Bronchial epithelial cell (primary cell): Measurements from ENCODE around the gene ITPK1. TPM values are rescaled to one million over a fixed set of nuclear protein-coding genes. Genes with fewer than 3 reads are reported as not detected.
"Not testable (repeated sequence)": the region's sequence is repeated elsewhere in the genome, so short reads cannot be mapped to it uniquely, and the experiment has no call there.

Source experiments
- DNase-seq: peaks from one replicate; pipeline ENCODE4 v3.0.0-alpha.2; 2010; ENCODE audit warnings: low read depth
- FAIRE-seq: peaks from 2 replicates; lab custom pipeline; 2011; peaks lifted over from hg19 to GRCh38; lab: Jason Lieb, UNC
- H3K27me3 ChIP-seq: 2 replicates; pipeline ENCODE4 v1.5.1; 2011; ENCODE audit warnings: low read length; ENCODE audit not compliant: control insufficient read depth, insufficient read depth
- H3K36me3 ChIP-seq: 2 replicates; pipeline ENCODE4 v1.5.1; 2011; ENCODE audit warnings: low read length; ENCODE audit not compliant: control insufficient read depth, insufficient read depth
- H3K4me3 ChIP-seq: 2 replicates; pipeline ENCODE4 v1.5.1; 2011; ENCODE audit warnings: mild to moderate bottlenecking, low read depth, low read length, control low read depth
- CTCF ChIP-seq: IDR thresholded peaks from 2 replicates; pipeline ENCODE4 v1.5.1; 2011; ENCODE audit warnings: mild to moderate bottlenecking, moderate library complexity, low read length, control low read depth, inconsistent platforms; ENCODE audit not compliant: insufficient read depth, severe bottlenecking
- total RNA-seq: library from RNA; depleted of rRNA; stranded (reverse); fragments of >200 nt; gene quantifications from 2 replicates; pipeline ENCODE4 v1.2.1, GENCODE V29; 2014

ITPK1 gene
- total RNA-seq, 1 donor from 2014 or later, result 39.8 TPM

DNA sequence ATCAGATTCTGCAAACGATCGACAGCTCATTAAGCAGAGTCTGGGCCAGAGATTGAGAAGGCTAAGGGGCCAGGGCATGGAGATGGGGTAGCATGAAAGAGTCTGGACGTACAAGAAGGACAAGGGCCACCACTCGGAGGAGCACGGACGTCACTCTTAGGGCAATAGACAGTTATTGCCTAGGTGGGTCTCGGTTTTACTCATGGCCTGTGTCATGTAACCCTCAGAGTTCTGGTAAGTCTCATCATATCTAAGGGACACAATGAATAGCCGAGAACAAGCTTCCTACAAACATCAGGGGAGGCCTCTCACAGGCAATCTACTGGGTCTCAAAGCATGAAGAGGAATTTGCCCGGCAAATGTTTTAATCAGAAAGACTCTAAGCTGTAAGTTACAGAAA, 30.4 kb upstream of the ITPK1 start:
- H3K27me3 ChIP-seq, result no peaks in the 10 kb centered on the region
- DNase-seq, result no peak
- FAIRE-seq, result no peak
- H3K36me3 ChIP-seq, result no peaks in the 10 kb centered on the region
- no peak for TF ChIP-seq CTCF
- no peak overlapping the region for H3K4me3 ChIP-seq

GRCh38 chr14:93142854-93143652, 27.3 kb upstream of the ITPK1 start:
- Histone ChIP-seq H3K27me3 (no peaks in the 10 kb centered on the region), H3K4me3 (no peak overlapping the region), H3K36me3 (no peaks in the 10 kb centered on the region)
- FAIRE-seq (no peak), DNase-seq (no peak)
- TF ChIP-seq CTCF, result no peak

- DNase-seq, result no peak
- no peak for FAIRE-seq
- no peaks in the 10 kb centered on the region for H3K27me3 ChIP-seq
- TF ChIP-seq CTCF, result peak; percentile 30
- no peaks in the 10 kb centered on the region for H3K36me3 ChIP-seq
- no peak overlapping the region for H3K4me3 ChIP-seq
Measured at GRCh38 chr14:93137864-93138263, 22.1 kb upstream of the ITPK1 start.

DNA sequence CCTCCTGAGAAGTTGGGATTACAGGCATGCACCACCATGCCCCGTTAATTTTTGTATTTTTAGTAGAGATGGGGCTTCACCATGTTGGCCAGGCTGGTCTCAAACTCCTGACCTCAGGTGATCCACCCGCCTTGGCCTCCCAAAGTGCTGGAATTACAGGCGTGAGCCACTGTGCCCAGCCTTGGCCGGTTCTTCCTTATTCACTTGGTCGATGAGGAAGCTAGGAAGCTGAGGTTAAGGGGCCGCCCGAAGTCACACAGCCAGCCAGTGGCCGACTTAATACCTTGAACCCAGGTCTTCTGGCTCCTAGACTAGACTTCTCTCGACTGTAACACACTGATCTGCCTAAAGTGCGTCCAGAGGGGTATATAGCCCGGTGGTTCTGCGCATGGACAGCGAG, 20.8 kb upstream of the ITPK1 start:
- FAIRE-seq, result not testable (repeated sequence)

DNA sequence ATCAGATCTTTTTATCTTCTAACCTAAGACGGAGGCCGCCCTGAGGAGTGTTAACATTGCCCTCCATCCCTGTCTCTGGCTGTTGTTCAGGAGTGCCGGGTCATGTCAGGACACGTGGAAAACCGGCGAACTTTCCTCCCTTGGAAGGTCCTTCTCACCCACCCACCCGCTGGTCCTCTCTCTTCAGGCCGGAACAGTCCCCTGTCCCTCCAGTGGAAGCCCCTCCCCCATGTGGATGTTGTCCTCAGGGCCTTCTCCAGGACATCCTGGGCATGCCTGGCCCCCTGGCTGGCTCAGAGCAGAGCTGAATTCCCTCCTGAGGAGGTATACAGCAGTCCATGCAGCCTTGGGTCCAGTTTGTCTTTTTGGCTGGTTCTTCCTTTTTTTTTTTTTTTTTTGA, 20.3 kb upstream of the ITPK1 start:
- Histone ChIP-seq H3K36me3 (no peaks in the 10 kb centered on the region), H3K4me3 (no peak overlapping the region), H3K27me3 (no peaks in the 10 kb centered on the region)
- no peak for TF ChIP-seq CTCF
- FAIRE-seq (no peak), DNase-seq (no peak)

More for the DNA sequence above, 20.8 kb upstream of the ITPK1 start:
- not testable (repeated sequence) for H3K36me3 ChIP-seq, H3K4me3 ChIP-seq, DNase-seq, H3K27me3 ChIP-seq

DNA sequence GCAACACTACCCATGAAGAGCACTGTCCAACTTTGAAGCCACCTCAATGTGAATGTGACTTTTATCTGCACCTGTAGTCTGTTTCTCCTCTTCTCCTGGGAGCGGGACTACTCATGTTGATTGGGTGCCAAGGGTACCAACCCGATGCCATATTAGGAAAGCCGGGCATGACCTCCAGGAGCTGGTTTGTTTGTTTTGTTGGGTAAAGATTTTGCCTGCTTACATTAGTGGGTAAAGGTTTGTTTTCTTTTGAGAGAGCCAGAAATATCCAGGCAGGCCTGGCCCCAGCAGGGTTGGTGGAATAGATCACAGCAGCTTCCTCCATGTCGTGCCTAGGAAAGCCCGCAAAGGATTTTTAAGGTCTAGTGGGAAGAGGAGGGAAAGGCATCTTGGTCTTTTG, 19.7 kb upstream of the ITPK1 start:
- Histone ChIP-seq H3K4me3 (no peak overlapping the region), H3K36me3 (no peaks in the 10 kb centered on the region), H3K27me3 (no peaks in the 10 kb centered on the region)
- no peak for FAIRE-seq
- no peak for DNase-seq
- no peak for TF ChIP-seq CTCF
